Endothelial cell of umbilical vein (primary cell): ENCODE data around the gene VWA7. TPM values are rescaled to one million over a fixed set of nuclear protein-coding genes. Genes with fewer than 3 reads are reported as not detected.

Experiments
- BruUV-seq: library from RNA; stranded (reverse); fragments of 400-500 nt; replicated peaks from 2 replicates; lab custom pipeline; 2021; lab: Mats Ljungman, UMichigan
- CTCF ChIA-PET: fragments of 300-600, 350-600 bp; sonication (Branson Sonifier 250); formaldehyde crosslinking; loops from one replicate; lab custom pipeline; 2021; ENCODE audit warnings: antibody characterized with exemption, inconsistent platforms; lab: Charles Lee
- POLR2A ChIA-PET: fragments of 300-600, 350-600 bp; sonication (Branson Sonifier 250); formaldehyde crosslinking; loops from one replicate; lab custom pipeline; 2021; ENCODE audit warnings: antibody characterized with exemption, inconsistent platforms; lab: Charles Lee
- DNase-seq: peaks from one replicate; pipeline ENCODE4 v3.0.0-alpha.2; 2011; ENCODE audit warnings: low read depth, low spot score
- FAIRE-seq: peaks from 2 replicates; lab custom pipeline; 2011; peaks lifted over from hg19 to GRCh38; lab: Jason Lieb, UNC
- H2AFZ ChIP-seq: 2 replicates; pipeline ENCODE4 v1.6.0; 2012; ENCODE audit warnings: low read depth, low read length, control low read depth, inconsistent platforms
- H3K27ac ChIP-seq: 2 replicates; pipeline ENCODE4 v1.5.1; 2011; ENCODE audit warnings: low read depth, mild to moderate bottlenecking, control low read depth, low read length, moderate library complexity; ENCODE audit not compliant: insufficient read depth
- H3K27me3 ChIP-seq, 2 experiments: 2 replicates each; pipeline versions ENCODE4 v1.6.0 to v1.6.1; 2011; ENCODE audit warnings: low read length in 2 of 2, mixed read lengths in 1 of 2; ENCODE audit not compliant: control insufficient read depth in 2 of 2, insufficient read depth in 2 of 2
- H3K36me3 ChIP-seq, 2 experiments: 2 replicates in 1 of 2; 3 replicates in 1 of 2; pipeline ENCODE4 v1.5.1; 2011; ENCODE audit warnings: low read length in 2 of 2, mild to moderate bottlenecking in 1 of 2, moderate library complexity in 1 of 2; ENCODE audit not compliant: control insufficient read depth in 2 of 2, insufficient read depth in 2 of 2; ENCODE audit errors: extremely low read depth in 1 of 2
- H3K4me1 ChIP-seq: 3 replicates; pipeline ENCODE4 v1.5.1; 2011; ENCODE audit warnings: mild to moderate bottlenecking, low read length; ENCODE audit not compliant: control insufficient read depth, insufficient read depth; ENCODE audit errors: extremely low read depth
- H3K4me2 ChIP-seq: 2 replicates; pipeline ENCODE4 v1.6.1; 2011; ENCODE audit warnings: low read length, control low read depth, mixed read lengths; ENCODE audit not compliant: insufficient read depth
- H3K4me3 ChIP-seq, 3 experiments: fragments of 200-600 bp in 1 of 3; sonication (generic), shearing (Covaris generic) in 1 of 3; replicated peaks in 1 of 3; 2 replicates each; pipeline ENCODE4 v1.5.1; 2011 to 2016; ENCODE audit warnings: control low read depth in 3 of 3, low read length in 3 of 3, mild to moderate bottlenecking in 2 of 3, inconsistent platforms in 1 of 3, low read depth in 1 of 3, moderate library complexity in 1 of 3; ENCODE audit not compliant: insufficient read depth in 1 of 3
- H3K79me2 ChIP-seq: 2 replicates; pipeline ENCODE4 v1.6.0; 2012; ENCODE audit warnings: low read length, inconsistent platforms; ENCODE audit not compliant: control insufficient read depth, insufficient read depth
- H3K9ac ChIP-seq: replicated peaks from 2 replicates; pipeline ENCODE3; 2011; ENCODE audit warnings: low read length, control low read depth; ENCODE audit not compliant: insufficient read depth; ENCODE audit errors: extremely low read depth
- H3K9me1 ChIP-seq: replicated peaks from 3 replicates; pipeline ENCODE4 v1.6.0; 2011; ENCODE audit warnings: mild to moderate bottlenecking, low read length; ENCODE audit not compliant: control insufficient read depth, insufficient read depth; ENCODE audit errors: extremely low read depth
- H3K9me3 ChIP-seq: replicated peaks from 2 replicates; pipeline ENCODE4 v1.5.1; 2012; ENCODE audit warnings: low read length, inconsistent platforms; ENCODE audit not compliant: control insufficient read depth, insufficient read depth
- H4K20me1 ChIP-seq: replicated peaks from 2 replicates; pipeline ENCODE3; 2011; ENCODE audit warnings: mild to moderate bottlenecking, low read length; ENCODE audit not compliant: control insufficient read depth, insufficient read depth; ENCODE audit errors: extremely low read depth
- EZH2 ChIP-seq: IDR thresholded peaks from 2 replicates; pipeline ENCODE4 v1.6.1; 2012; ENCODE audit warnings: borderline replicate concordance, low read depth, mild to moderate bottlenecking, moderate library complexity, low read length, inconsistent platforms; ENCODE audit not compliant: severe bottlenecking
- FOS ChIP-seq: IDR thresholded peaks from 2 replicates; pipeline ENCODE4 v1.6.1; 2011; ENCODE audit warnings: mild to moderate bottlenecking, low read length, moderate library complexity, borderline replicate concordance; ENCODE audit not compliant: insufficient read depth
- GATA2 ChIP-seq: IDR thresholded peaks from 2 replicates; pipeline ENCODE4 v1.7.0; 2011; ENCODE audit warnings: low read depth, mild to moderate bottlenecking, moderate library complexity, mixed read lengths, low read length; ENCODE audit not compliant: insufficient read length, insufficient read depth
- JUN ChIP-seq: IDR thresholded peaks from 2 replicates; pipeline ENCODE4 v1.6.1; 2011; ENCODE audit warnings: borderline replicate concordance, low read depth; ENCODE audit not compliant: insufficient read length, insufficient read depth
- MYC ChIP-seq: IDR thresholded peaks from one replicate; pipeline ENCODE4 v1.6.1; 2011; ENCODE audit warnings: mild to moderate bottlenecking, low read depth, low read length
- POLR2A ChIP-seq: IDR thresholded peaks from 2 replicates; pipeline ENCODE4 v1.6.1; 2012; ENCODE audit warnings: low read depth, mild to moderate bottlenecking, control low read depth, low read length
- POLR2AphosphoS5 ChIP-seq: IDR thresholded peaks from 2 replicates; pipeline ENCODE4 v1.6.1; 2012; ENCODE audit warnings: low read depth, mild to moderate bottlenecking, control low read depth, low read length, moderate library complexity; ENCODE audit not compliant: insufficient read depth
- dilution Hi-C: fragments of 300-500 bp; cut with MboI; formaldehyde crosslinking; loops from one replicate; pipeline ENCODE4 v1.15.0; 2019; ENCODE audit warnings: low sequenced_read_pairs; ENCODE audit not compliant: extremely low pct_ligation_motif_present
- intact Hi-C: fragments of 100-400 bp; cut with micrococcal nuclease; formaldehyde crosslinking; loops from one replicate; pipeline ENCODE4 v1.10.0; 2022
- polyA plus RNA-seq, 4 experiments: library from polyadenylated mRNA; depleted of rRNA in 3 of 4; stranded (reverse) in 3 of 4; unstranded in 1 of 4; fragments of >200 nt; gene quantifications; 2 replicates each; pipeline versions ENCODE4 v1.2.1 to v1.2.3, GENCODE V29; 2011 to 2012; ENCODE audit warnings: missing spikeins in 1 of 4
- total RNA-seq: library from RNA; stranded (reverse); gene quantifications from 2 replicates; pipeline ENCODE4 v1.2.3, GENCODE V29; 2021
- TF ChIP-seq, protein P1 (sequence below): IDR thresholded peaks from 2 replicates; pipeline ENCODE4 v1.6.1; 2011; ENCODE audit not compliant: insufficient read depth, insufficient read length
- TF ChIP-seq, protein P2 (sequence below), 2 donors: IDR thresholded peaks; 1 replicate in 1 of 2; 2 replicates in 1 of 2; pipeline ENCODE4 v1.5.1; 2011; ENCODE audit warnings: low read length in 2 of 2, mild to moderate bottlenecking in 2 of 2, moderate library complexity in 2 of 2, control low read depth in 1 of 2, inconsistent platforms in 1 of 2, low read depth in 1 of 2; ENCODE audit not compliant: insufficient read depth in 1 of 2; ENCODE audit errors: extremely low read depth in 1 of 2

The VWA7 gene
- total and polyA plus RNA-seq, 2 donors (not counting 3 experiments of a cell fraction or from before 2014, with no cell fraction given): 0.11 to 0.51 TPM

DNA sequence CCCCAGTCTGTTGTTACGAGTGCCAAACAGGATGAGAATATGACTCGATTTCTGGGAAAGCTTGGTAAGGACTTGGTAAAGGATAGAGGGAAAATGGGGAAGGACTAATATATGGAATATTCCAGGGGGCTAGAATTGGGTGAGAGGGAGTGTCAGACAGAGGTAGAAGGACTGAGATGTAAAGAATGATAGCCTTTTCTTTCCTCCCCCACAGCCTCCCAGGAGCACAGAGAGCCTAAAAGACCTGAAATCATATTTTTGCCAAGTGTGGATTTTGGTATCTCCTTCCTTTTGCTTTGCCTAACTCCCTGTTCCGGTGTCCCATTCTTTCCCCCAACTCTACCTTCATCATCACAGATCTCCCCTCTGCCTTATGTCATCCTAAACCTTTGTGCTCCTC, 34.2 kb downstream of the VWA7 start:
- FAIRE-seq: no peak
- POLR2A ChIA-PET: interaction anchor here (0.5 kb wide), 1 partner anchor 1128 kb away, joined by 3 read pairs; no protein-coding TSS in a partner anchor

More for the DNA sequence above, 34.2 kb downstream of the VWA7 start:
- Histone ChIP-seq H3K79me2 (peaks cover 3% of the 10 kb centered on the region), H3K4me3 (no peak overlapping the region), H2AFZ (no peak overlapping the region), H3K27ac (no peak overlapping the region), H3K9me3 (no peaks in the 10 kb centered on the region), H3K9me1 (no peaks in the 10 kb centered on the region), H3K36me3 (no peaks in the 10 kb centered on the region), H3K4me2 (no peak overlapping the region), H3K9ac (no peak overlapping the region), H3K27me3 (no peaks in the 10 kb centered on the region), H3K4me1 (peaks cover 16% of the 10 kb centered on the region), H4K20me1 (no peaks in the 10 kb centered on the region)
- TF ChIP-seq JUN (no peak), GATA2 (no peak), FOS (no peak), POLR2AphosphoS5 (no peak), EZH2 (no peak), MYC (no peak), POLR2A (no peak)
- TF ChIP-seq, protein P1, sequence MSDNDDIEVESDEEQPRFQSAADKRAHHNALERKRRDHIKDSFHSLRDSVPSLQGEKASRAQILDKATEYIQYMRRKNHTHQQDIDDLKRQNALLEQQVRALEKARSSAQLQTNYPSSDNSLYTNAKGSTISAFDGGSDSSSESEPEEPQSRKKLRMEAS: no peak
- TF ChIP-seq, protein P2, sequence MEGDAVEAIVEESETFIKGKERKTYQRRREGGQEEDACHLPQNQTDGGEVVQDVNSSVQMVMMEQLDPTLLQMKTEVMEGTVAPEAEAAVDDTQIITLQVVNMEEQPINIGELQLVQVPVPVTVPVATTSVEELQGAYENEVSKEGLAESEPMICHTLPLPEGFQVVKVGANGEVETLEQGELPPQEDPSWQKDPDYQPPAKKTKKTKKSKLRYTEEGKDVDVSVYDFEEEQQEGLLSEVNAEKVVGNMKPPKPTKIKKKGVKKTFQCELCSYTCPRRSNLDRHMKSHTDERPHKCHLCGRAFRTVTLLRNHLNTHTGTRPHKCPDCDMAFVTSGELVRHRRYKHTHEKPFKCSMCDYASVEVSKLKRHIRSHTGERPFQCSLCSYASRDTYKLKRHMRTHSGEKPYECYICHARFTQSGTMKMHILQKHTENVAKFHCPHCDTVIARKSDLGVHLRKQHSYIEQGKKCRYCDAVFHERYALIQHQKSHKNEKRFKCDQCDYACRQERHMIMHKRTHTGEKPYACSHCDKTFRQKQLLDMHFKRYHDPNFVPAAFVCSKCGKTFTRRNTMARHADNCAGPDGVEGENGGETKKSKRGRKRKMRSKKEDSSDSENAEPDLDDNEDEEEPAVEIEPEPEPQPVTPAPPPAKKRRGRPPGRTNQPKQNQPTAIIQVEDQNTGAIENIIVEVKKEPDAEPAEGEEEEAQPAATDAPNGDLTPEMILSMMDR (IDR thresholded peaks at IDR 0.05; ENCODE audit: extremely low read depth in 1 of 2, insufficient read depth in 1 of 2, low read depth in 1 of 2, low read length in 2 of 2): no peak
- BruUV-seq: no TSS peak
- CTCF ChIA-PET: interaction anchor here (1.0 kb wide), 1 partner anchor 43 kb away, joined by 4 read pairs; no protein-coding TSS in a partner anchor
- intact Hi-C loops (no loop called here), dilution Hi-C loops (no loop called here)
- DNase-seq: no peak
